ENCODE results near the gene AKAP6. TPM values are rescaled to one million over a fixed set of nuclear protein-coding genes. Genes with fewer than 3 reads are reported as not detected.
A peak's percentile ranks its signal among the peaks of the same experiment; 100 is the strongest.

Gene AKAP6
- total RNA-seq, 1 donor from 2014 or later: 3.6 TPM

DNA sequence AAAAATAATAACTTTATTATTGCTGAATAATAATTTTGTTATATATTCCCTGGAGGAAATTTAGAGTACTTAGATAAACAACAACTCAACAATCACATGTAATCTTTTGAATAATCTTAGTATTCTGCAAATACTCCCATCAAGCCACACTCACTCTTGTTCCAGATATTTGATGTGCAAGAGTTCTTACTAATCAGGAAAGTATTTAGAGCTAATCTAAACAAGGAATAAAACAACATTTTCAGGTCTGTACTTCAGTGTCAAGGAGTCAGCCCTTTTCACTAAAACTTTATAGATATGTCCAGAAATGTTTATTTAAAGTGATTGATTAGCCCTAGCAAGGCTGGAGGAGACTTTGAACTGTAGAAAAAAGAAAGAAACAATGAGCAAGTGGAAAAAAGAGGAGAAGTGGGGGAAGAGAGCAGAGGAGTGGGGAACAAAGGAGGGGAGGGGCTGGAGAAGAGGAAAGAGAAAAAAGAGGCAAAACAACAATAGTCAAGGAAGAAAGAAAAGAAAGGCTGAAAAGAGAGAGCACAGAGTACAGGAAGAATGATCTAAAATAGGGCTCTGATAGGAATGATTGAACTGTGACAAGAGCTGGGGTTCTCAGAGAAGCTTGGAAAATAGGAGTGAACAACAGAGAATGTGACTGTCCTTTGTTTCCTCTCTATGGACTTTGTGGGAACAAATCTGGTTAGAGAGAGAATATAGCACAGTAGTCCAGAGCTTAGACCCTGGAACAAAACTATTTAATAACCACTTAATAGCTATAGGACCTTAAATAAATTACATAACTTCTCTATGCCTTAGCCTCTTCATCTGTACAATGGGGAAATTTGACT, 238.7 kb downstream of the AKAP6 start:
- Mint-ChIP-seq H3K27me3 (ENCODE audit: low read depth) (no peaks in the 10 kb centered on the region), H3K4me3 (ENCODE audit: unreplicated experiment) (no peak overlapping the region), H3K36me3 (ENCODE audit: low read depth) (no peaks in the 10 kb centered on the region), H3K4me1 (ENCODE audit: low read depth) (peaks cover 28% of the 10 kb centered on the region), H3K27ac (ENCODE audit: unreplicated experiment) (peak overlapping the region; percentile 74), H3K9me3 (ENCODE audit: low read depth) (no peaks in the 10 kb centered on the region)
- no peak for TF ChIP-seq CTCF (IDR thresholded peaks at IDR 0.05)
- DNase-seq (ENCODE audit: low spot score): no peak

- no peaks in the 10 kb centered on the region for H3K9me3 Mint-ChIP-seq (ENCODE audit: low read depth)
- peaks cover 15% of the 10 kb centered on the region for H3K4me1 Mint-ChIP-seq (ENCODE audit: low read depth)
- TF ChIP-seq CTCF (IDR thresholded peaks at IDR 0.05): no peak
- no peaks in the 10 kb centered on the region for H3K27me3 Mint-ChIP-seq (ENCODE audit: low read depth)
- peaks cover 1% of the 10 kb centered on the region for H3K36me3 Mint-ChIP-seq (ENCODE audit: low read depth)
- no peak overlapping the region for H3K27ac Mint-ChIP-seq (ENCODE audit: unreplicated experiment)
- no peak for DNase-seq (ENCODE audit: low spot score)
- no peak overlapping the region for H3K4me3 Mint-ChIP-seq (ENCODE audit: unreplicated experiment)
Observed at GRCh38 chr14:32571551-32571950, 242.5 kb downstream of the AKAP6 start.

DNA sequence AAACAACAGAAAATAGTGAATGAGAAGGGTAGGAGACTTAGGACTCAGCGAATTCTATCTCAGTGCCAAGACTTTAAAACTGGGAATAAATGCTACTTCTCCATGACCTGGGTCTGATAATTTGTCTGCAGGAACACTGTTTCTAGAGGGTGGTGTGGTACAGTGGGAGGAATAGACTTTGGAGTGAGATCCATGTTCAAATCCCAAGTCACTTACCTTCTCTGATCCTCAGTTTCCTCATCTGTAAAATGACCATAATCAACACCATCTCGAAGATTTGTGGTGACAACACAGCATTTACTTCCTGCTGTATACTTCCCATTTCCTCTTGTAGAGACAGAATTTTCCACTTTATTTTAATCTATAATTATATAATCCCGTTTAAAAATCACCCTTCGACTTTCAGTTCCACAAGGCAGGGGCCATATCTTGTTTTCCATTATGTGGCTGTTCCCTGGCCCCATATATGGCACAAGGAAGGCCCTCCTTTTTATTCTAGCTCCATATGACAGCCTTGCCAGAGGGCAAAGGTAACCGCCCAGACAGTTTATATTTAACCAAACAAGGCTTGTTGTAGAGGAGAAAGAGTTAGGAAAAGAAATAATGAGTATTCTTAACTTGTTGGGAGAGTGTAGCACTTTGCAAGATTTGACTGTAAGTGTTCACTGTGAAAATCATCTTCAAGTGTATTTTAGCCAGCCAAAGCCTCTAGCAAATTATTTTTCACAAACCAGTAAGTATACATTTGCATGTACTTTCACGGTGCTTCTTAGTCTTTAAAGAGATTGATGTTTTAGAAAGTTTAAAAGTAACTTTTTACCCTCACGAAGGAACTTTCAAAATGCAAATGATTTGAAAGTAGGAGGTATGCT, 243.1 kb downstream of the AKAP6 start:
- H3K27ac Mint-ChIP-seq (ENCODE audit: unreplicated experiment): no peak overlapping the region
- no peaks in the 10 kb centered on the region for H3K27me3 Mint-ChIP-seq (ENCODE audit: low read depth)
- DNase-seq (ENCODE audit: low spot score): no peak
- TF ChIP-seq CTCF (IDR thresholded peaks at IDR 0.05): no peak
- H3K4me1 Mint-ChIP-seq (ENCODE audit: low read depth): peaks cover 20% of the 10 kb centered on the region
- no peaks in the 10 kb centered on the region for H3K9me3 Mint-ChIP-seq (ENCODE audit: low read depth)
- H3K36me3 Mint-ChIP-seq (ENCODE audit: low read depth): peaks cover 1% of the 10 kb centered on the region
- H3K4me3 Mint-ChIP-seq (ENCODE audit: unreplicated experiment): no peak overlapping the region

DNA sequence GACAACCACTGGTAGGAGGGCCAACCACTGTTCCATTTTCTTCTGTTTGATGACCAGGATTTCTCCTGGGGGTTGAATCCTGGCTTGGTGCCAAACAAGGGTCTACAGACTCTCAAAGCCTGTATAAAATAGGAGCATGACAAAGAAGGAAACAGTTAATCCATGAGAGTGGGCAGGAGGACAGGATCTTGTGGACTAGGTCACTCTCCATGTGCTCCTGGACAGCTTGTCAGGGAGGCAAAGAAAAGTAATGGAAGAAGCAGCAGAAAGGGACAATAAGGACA, 243.7 kb downstream of the AKAP6 start:
- H3K27ac Mint-ChIP-seq (ENCODE audit: unreplicated experiment): no peak overlapping the region

More for the DNA sequence above, 243.7 kb downstream of the AKAP6 start:
- peaks cover 14% of the 10 kb centered on the region for H3K4me1 Mint-ChIP-seq (ENCODE audit: low read depth)
- DNase-seq (ENCODE audit: low spot score): no peak
- H3K4me3 Mint-ChIP-seq (ENCODE audit: unreplicated experiment): no peak overlapping the region
- no peaks in the 10 kb centered on the region for H3K9me3 Mint-ChIP-seq (ENCODE audit: low read depth)
- no peaks in the 10 kb centered on the region for H3K27me3 Mint-ChIP-seq (ENCODE audit: low read depth)
- H3K36me3 Mint-ChIP-seq (ENCODE audit: low read depth): peaks cover 1% of the 10 kb centered on the region
- TF ChIP-seq CTCF (IDR thresholded peaks at IDR 0.05): no peak

All from chondrocyte (in vitro differentiated cells).